OCI-LY3 (cell line): ENCODE measurements around the gene TOR4A.

Experiments
- CTCF ChIP-seq: fragments of 200-600, 300-600 bp; sonication (generic); IDR thresholded peaks from 2 replicates; pipeline ENCODE4 v1.5.1; 2014; ENCODE audit warnings: antibody characterized with exemption, low read length, low read depth
- EZH2phosphoT487 ChIP-seq: fragments of 200-600 bp; shearing (Covaris generic); IDR thresholded peaks from 2 replicates; pipeline ENCODE4 v1.6.1; 2018; ENCODE audit warnings: antibody characterized with exemption, mixed run types, low read depth

DNA sequence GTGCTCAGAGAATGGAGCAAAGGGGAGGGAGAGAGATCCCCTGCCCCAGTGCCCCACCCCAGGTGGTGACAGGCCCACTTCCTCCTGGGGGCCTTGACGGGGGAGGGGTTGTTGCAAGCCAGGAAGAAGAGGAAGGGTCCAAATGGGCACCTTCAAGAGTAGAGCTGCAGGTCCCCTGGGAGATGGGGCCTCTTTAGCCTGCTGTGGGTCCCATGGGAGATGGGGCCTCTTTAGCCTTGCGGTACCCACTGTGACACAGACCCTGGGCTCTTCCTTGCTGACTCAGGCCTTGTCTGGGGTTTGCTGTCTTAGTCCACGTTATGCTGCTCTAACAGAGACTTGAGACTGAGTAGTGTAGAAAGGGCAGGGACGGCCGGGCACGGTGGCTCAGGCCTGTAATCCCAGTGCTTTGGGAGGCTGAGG lies 9.6 kb upstream of the TOR4A start:
- TF ChIP-seq CTCF, result no peak
- no peak for TF ChIP-seq EZH2phosphoT487
